Activated T-helper 1 cell treated with Interleukin-2 at 50 U/mL for 16 hours (primary cell): ENCODE data around the gene EMILIN3.

Experiments used
- DNase-seq: peaks from one replicate; pipeline ENCODE4 v3.0.0-alpha.2; 2020; ENCODE audit warnings: low read depth

The EMILIN3 gene

DNA sequence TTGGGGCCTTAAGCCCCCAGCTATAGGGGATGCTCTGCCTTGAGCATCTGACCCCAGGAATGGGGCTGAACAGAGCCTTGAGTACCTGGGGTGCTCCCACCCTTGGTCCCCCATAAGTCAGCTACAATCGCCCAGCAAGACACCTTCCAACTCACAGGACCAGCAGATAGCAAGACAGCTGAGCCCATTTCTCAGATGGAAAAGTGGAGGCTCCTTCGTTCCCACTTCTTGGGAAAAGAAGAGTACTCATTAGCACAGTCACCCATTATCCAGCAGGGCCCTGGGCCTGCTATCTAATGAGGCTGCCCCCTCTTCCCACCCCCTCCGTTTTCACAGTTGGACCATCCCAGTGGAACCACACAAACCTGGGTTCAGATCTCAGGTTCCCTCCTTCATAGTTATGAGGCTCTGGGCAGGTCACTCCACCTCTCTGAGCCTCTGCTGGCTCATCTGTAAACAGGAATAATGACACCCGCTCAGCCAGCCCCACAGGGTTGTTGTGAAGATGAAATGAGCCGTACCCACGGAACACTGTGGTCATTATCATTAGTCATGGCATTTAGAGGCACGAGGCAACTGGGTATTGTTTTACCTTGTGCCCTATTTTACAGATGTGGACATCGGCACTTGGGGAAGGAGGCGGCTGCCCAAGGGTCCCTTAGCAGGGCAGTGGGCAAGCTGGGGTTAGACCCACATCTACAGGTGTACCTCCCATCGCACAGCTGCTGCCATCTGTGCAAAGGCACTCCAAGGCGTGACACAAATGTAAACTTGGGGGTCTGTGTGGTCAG, 21.5 kb downstream of the EMILIN3 start:
- DNase-seq = no peak

DNA sequence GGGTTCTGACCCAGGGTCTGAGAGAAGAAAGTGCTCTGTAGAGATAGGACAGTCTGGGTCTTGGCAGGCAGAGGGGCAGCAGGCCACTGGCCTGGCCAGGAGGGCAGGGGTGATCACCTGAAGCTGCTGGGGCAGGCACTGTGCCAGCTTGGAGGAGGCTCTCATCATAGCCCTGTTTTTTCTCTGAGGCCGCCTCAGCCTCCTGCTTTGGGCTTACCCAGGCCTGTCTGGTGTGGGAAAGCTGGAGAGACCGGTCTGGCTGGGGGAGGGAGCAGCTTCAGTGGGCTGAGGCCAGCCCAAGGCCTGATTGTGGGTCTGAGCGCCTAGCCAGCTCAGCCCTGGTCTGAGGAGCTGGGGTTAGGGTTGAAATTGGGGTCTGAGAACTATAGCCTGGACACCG, 22.1 kb downstream of the EMILIN3 start:
- DNase-seq = no peak

DNA sequence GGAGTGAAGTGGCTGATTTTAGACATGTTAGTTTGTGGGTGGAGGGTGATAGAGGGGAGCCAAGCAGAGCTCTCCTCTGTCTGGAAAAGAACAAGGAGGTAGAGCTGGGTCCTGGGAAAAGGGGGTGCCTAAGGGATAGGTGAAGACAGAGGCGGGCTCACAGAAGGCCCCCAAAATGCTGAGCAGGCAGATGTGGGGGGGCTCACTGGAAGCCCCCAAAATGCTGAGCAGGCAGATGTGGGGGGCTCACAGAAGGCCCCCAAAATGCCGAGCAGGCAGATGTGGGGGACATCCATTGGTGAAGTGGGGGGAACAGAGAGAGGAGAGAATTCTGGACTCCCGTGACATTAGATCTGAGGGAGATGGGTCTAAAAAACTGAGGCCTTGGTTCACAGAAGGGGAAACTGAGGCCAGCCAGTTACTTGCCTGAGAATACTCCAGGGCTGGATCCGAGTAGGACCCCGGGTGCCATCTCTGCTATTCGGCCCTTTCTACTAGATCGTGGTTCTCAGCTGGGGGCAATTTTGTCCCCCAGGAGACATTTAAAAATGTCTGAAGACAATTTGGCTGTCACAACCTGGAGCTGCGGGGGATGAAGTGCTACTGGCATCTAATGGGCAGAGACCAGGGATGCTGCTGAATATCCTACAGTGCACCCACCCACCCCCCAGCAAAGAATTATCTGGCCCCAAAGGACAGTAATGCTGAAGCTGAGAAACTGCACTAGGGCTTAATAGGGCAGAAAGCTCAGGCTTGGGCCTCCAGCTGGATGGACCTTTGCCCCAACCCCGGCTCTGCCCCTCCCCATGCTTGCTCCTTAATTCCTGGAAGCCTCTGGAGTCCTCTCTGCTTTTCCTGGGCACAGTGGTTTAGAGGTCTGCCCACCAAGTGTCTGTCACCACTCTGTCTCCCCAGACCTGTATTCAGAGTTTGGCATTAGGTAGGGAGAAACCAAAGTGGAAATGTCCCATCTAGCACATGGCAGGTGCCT, 23.8 kb downstream of the EMILIN3 start:
- DNase-seq = no peak

DNA sequence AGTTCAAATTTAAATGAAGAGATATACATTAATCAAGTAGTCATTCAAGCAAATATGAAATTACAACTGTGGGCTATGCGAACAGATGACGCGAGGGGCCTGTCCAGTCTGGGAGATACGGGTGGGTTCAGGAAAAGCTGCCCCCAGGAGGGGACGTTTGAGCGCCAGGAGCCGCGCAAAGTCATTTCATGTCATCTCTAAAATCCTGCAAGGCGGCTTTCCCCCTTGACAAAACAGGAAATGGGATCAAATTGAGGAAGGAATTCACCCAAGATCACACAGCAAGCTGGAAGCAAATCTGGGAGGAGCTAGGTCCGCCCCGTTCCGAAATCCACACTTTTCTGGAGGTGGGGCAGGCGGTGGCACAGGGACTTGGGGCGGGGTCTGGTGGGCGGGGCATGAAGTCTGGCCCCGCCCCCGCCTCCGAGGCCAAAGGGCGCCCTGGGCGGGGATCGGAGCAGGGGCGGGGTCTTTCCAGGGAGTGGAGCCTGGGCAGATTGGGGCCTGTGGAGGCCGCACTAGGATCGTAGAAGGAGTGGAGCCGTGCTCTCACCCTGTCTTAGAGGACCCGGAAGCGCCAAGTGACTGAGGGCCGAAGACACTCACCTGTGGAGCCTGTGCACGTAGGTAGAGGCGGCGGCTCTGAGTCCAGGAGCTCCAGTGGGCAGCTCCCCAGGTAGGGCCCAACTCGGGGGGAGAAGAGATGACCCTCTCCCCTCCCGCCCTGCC, 26.1 kb downstream of the EMILIN3 start, which contains the start of gene LPIN3:
Gene LPIN3 (plus strand): TSS at position 495 of the 729 bp plus-strand sequence. CDS start 4,983 bp downstream, outside the sequence.
- peak; percentile 27 for DNase-seq

DNA sequence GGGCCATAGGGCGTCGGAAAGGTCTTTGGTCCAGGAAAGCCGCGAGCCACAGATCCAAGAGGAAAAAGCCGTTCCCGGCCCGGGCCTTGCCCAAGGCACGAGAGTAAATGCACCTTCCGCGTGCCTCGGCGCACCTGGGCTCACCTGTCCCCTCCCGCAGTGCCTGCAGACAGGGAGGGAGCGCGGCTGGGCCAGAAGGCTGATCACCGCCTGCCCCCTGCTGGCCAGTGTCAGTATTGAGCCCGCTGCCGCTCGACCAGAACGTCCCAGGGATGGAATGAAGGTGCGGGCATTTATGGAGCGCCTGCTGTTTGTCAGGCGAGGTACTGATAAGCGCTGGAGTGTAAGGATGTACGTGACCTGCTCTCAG, 26.7 kb downstream of the EMILIN3 start:
- DNase-seq = peak; percentile 79

DNA sequence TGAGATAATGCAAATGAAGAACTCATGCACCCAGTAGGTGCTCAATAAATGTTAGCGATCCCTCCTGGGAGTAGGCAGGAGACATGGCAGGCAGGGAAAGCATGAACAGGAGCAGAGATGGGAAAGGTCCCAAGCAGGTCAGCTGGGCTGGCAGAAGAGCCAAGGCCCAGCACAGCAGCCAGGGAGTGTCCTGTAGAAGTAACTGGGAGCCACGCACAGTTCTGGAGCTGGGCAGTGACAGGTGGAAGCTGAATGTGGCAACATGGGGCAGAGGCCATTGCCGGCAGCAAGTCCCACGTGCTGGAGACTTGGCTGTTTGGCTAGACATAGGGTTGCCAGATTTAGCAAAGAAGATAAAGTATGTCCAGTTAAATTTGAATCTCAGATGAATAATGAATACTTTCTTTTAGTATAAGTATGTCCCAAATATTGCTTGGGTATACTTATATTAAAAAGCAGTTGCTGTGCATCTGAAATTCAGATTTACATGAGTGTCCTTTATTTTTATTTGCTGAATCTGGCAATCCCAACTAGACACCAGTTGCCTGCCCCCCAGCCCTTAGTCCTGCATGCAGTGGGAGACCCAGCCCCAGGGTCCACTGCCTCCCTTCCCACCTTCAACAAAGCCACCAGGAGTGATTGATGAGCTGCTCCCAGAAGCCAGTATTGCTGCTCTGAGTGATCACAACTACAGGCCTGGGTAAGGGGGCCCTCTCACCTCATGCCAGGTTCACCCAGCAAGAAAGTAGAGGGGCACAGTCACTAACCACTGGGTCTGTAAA, 29.7 kb downstream of the EMILIN3 start:
- DNase-seq = no peak

DNA sequence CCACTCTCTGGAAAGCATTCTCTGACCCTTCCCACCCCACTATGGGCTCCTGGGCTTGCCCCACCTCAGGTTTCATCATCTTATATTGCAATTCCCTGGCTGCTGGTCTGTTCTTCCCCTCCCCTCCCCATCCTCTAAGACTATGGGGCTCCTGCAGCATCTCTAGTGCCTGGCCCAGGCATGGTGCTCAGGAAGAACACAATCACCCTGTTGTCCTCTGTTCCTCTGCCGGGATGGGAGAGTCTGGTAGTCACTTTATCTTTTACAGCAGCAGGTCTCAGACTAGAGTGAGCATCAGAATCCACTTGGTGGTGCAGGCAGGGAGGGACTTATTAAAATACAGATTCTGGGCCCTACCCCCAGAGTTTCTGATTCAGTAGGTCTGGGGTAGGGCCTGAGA, 31.0 kb downstream of the EMILIN3 start:
- DNase-seq = no peak

DNA sequence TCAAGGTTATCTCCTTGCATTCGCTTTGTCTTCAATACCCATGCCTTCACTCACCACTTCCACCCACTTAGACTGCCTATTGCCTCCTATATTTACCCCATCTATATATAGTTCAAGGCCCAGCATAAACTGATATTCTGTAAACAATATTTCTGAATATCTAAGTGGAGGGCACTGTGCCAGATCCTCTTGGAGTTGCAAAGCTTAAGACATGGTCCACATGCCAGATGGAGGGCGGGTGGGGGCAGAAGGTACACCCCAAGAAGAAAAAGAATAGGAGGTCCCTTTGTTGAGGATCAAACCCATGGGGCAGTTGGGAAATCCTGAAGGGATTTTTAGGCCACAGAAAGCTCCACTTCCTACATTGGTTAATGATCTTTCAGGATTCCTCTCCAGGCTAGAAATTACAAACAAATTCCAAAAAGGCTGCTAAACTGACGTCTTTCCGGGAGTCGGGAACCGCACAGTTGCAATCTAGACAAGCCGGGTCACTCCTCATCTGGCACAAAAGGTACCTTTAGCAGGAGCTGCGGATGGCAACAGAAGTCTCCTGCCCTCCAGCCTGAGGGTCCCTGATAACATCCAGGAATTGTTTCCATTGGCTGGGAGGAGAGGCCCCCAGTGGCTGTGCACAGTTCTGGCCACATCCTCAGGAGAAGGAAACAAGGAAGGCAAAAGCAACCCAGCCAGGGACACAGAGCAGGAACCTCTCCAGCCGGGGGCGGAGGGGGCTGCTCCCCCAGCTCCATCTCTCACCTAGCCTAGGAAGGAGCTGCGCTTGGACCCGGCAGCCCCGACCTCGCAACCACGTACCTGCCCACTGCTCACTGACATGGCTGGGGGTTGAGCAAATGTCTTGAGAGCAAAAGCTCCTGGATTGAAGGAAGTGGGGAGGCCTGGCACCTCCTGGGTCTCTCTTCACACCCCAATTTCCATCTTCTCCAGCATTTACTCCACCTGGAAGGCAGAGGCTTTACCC, 31.9 kb downstream of the EMILIN3 start:
- no peak for DNase-seq

DNA sequence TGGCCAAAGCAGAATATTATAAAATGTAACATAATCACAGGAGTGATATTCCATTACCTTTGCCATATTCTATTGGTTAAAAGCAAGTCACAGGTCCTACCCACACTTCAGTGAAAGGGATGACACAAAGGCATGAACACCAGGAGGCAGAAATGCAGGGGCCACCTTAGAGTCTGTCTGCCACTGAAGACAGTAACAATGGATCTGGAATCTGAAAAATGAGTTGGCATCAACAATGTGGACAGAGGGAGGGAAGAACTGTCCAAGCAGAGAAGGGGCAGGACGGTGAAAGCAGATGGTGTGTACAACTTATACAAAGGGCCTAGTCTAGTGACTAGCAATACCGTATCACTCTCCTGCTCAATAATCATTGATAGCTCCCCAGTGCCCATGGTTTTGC, 32.6 kb downstream of the EMILIN3 start:
- DNase-seq = no peak

DNA sequence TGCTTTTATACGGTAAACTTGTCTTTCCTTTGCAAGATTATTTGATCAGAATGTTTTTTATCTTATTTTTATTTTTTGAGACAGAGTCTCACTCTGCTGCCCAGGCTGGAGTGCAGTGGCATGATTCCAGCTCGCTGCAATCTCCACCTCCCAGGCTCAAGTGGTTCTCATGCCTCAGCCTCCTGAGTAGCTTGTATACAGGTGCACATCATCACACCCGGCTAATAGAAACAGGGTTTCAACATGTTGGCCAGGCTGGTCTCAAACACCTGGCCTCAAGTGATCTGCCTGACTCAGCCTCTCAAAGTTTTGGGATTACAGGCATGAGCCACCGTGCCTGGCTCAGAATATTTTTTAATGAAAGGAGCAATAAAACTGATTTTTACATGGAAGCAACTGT, 34.9 kb downstream of the EMILIN3 start:
- DNase-seq = no peak

DNA sequence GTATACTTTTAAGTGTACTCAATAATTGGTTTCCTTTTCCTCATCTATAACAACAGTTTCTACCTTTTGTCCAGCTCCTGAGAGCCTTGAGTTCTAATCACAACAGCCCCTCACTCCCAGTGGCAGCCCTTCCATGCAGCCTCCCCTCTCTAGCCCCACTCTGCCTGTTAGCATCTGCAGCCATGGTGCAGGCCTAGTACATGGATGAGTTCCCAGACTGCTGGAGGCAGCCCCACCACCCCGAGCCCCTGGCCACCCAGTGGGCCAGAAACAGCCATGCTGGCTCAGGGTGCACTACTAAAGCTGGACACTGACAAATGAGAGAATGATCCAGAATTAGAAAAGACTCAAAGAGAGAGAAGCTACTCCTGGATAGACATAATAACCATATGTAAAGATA, 35.7 kb downstream of the EMILIN3 start:
- DNase-seq = no peak

DNA sequence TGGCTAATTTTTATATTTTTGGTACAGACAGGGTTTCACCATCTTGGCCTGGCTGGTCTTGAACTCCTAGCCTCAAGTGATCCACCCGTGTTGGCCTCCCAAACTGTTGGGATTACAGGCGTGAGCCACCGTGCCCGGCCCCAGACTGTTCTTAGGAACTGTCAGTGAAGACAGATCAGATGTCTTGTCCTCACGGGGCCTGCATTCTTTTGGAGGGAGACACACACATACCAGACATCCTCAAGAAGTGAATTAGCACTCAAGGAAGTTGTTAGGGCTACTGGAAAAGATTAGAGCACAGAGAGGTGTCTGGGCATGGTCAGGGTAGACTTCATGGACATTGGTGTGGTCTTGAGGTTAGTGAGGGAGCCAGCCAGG, 36.3 kb downstream of the EMILIN3 start:
- DNase-seq = no peak

DNA sequence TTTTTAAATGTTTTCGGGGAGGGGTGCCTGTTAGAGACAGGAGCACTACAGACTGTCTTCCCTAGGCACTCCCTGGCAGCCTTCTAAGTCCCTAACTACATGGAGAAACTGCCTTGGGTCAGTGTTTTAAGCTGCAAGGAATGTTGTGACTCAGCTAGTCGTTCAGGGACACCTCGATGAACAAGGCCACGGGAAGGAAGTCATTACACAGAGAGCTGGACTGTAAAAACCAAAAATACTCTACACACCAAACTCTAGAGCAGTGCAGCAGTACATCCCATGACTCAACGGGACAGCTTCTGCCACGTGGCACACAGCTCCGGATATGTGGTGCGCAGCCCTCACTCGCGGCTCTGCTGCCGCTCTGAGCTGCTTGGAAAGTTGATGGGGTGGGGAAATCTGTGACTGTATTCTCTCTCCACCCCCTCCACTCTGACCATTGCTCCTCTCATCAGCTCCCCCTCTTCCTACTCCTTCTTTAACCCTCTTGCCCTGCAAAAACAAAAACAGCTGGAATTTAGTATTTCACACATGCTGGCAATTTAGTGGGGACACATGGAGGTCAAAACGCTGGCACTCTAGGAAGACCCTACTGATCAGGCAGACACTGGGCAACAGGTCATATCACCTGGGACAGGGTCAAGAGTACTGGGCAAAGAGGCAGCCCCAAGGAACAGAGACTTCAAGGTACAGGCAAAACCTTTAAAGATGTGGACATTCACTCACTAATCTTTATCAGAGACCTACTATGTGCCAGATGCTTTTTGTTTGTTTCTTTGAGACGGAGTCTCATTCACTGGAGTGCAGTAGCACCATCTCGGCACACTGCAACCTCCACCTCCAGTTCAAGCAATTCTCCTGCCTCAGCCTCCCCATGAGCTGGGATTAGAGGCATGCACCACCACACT, 36.9 kb downstream of the EMILIN3 start:
- DNase-seq = peak; percentile 30

DNA sequence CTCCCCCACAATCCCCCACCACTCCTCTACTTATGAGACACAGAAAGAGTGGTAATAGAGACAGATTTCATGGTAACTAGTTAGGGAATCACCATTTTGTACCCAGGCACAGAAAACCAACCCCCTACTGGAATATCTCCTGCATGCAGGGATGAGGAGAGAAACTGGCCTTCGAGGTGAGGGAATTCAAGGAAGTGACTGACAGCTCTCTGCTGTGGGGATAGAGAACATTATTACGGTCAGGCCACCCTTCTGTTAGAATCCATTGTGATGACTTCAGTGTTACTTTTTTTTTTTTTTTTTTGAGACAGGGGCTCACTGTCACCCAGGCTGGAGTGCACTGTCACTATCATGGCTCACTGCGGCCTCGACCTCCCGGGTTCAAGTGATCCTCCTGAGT, 39.4 kb downstream of the EMILIN3 start:
- DNase-seq = no peak

DNA sequence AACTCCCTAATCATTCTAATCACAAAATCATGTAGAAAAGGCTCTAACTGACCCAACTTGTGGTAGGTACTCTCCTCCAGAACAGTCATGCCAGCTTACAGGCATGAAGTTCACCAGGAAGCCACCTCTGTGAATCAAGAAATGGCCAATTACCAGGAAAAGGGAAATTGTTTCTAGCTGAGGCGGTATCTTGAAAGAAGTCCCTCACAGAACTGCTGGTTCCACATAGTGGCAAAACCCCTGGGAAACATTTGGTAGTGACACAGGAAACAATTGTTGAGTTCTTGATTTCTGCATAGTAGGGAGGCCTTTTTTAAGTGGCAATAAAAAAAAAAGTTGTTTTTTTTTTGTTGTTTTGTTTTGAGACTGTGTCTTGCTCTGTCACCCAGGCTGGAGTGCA, 45.6 kb downstream of the EMILIN3 start:
- no peak for DNase-seq

DNA sequence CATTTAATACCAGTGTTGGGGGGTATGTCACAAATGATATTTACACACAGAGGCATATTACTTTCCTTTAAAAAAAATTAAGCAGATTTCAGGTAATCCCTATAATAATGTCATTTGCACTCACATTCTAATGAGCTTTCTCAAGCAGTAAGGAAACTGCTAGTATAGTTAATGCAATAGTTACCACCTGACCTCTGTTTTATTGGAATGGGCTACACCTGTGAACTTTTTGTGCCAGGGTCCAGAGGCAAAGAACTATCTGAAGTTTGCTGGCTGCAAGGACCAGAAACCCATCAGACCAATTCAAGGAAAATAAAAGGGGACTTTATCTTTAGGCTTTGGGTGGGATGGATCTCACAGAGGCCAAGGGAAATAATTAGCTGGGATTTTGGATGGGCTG, 46.2 kb downstream of the EMILIN3 start:
- no peak for DNase-seq

DNA sequence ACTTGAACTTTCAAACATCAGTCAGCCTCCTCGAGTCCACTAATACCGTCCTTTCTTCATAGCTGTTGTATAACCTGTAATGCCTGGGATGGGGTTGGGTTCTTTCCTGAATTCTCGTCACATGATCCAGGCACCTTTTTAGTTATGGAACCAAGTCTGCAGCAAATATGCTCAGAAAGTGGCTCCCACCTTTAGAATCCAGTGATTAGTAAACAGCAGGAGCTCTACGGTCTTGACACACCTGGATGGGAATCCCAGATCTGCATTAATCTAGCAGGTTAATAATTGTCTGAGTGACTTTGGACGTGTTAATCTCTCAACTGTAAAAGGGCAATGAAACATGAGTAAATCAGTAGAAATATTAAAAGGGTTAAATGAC, 48.4 kb downstream of the EMILIN3 start:
- DNase-seq = no peak

DNA sequence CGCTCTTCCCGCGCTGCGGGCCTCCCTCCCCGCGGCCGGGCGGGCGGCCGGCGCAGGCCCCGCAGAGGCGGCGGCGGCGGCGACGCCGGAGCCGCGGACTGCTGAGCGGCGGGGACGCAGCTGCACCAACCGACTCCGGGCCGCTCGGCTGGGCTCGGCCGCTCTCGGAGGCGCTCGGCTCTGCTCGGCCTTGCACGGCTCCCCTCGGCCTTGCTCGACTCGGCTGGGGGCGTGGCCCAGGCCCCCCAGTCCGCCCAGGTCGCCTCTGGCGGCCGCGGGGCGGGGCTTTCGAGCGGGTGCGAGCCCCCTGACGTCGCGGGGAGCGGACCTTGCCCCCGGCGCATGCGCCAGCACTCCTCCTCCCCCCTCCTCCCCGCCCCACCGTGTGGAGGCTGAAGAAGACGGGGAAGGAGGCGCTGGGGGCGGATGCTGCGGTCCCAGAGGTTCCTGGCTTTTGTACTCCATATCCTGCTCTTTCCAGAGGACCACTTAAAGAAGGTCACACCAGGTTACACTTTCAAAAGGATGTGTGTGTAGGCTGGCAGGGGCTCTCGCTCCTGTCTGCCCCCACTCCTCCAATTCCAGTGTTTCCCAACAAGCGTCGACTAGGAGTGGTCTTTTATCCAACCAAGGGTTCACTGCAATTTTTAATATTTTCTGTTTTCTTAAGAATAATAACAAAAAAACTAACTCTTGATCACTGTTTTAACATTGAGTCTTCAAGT, 48.9 kb downstream of the EMILIN3 start, which contains the start of gene ZHX3:
Gene ZHX3 (minus strand): TSS at position 186 of the 725 bp plus-strand sequence. CDS start 112,815 bp downstream, outside the sequence.
- DNase-seq = peak; percentile 97
